NCI-H1048 (cell line): ENCODE measurements around the gene CFAP77.
"Not testable (repeated sequence)": the region's sequence is repeated elsewhere in the genome, so short reads cannot be mapped to it uniquely, and the experiment has no call there.

Source experiments
- DNase-seq: peaks from one replicate; lab custom pipeline; 2025; lab: John Stamatoyannopoulos, UW

Gene CFAP77

GRCh38 chr9:132547976-132548730 is 138.1 kb downstream of the CFAP77 start:
- no peak for DNase-seq

- DNase-seq = no peak
These were observed 139.0 kb downstream of the CFAP77 start for GRCh38 chr9:132548751-132549640.

GRCh38 chr9:132551556-132551955 is 141.5 kb downstream of the CFAP77 start:
- DNase-seq = no peak

- no peak for DNase-seq
These were observed 142.0 kb downstream of the CFAP77 start for GRCh38 chr9:132552041-132552440.

GRCh38 chr9:132554755-132555154 is 144.7 kb downstream of the CFAP77 start:
- DNase-seq = no peak

GRCh38 chr9:132555528-132555927 is 145.5 kb downstream of the CFAP77 start:
- DNase-seq = no peak

- no peak for DNase-seq
These were observed 146.2 kb downstream of the CFAP77 start for GRCh38 chr9:132556235-132556634.

GRCh38 chr9:132556714-132557113 is 146.7 kb downstream of the CFAP77 start:
- no peak for DNase-seq

GRCh38 chr9:132557159-132557558 is 147.1 kb downstream of the CFAP77 start:
- DNase-seq = no peak

- DNase-seq = no peak
These were observed 149.7 kb downstream of the CFAP77 start for GRCh38 chr9:132559711-132560110.

- no peak for DNase-seq
These were observed 150.7 kb downstream of the CFAP77 start for GRCh38 chr9:132560616-132561202.

- DNase-seq = no peak
These were observed 152.2 kb downstream of the CFAP77 start for GRCh38 chr9:132562306-132562573.

GRCh38 chr9:132564526-132564925 is 154.5 kb downstream of the CFAP77 start:
- DNase-seq = no peak

GRCh38 chr9:132568787-132569186 is 158.8 kb downstream of the CFAP77 start:
- DNase-seq = not testable (repeated sequence)

- DNase-seq = no peak
These were observed 162.0 kb downstream of the CFAP77 start for GRCh38 chr9:132571806-132572600.

- DNase-seq = no peak
These were observed 162.9 kb downstream of the CFAP77 start for GRCh38 chr9:132572921-132573320.

GRCh38 chr9:132575005-132575609 is 165.1 kb downstream of the CFAP77 start:
- DNase-seq = no peak

- DNase-seq = no peak
These were observed 165.8 kb downstream of the CFAP77 start for GRCh38 chr9:132575811-132576210.

- no peak for DNase-seq
These were observed 167.1 kb downstream of the CFAP77 start for GRCh38 chr9:132577119-132577518.

- no peak for DNase-seq
These were observed 168.4 kb downstream of the CFAP77 start for GRCh38 chr9:132578367-132578932.

- DNase-seq = no peak
These were observed 169.4 kb downstream of the CFAP77 start for GRCh38 chr9:132579427-132579798.
